Stimulated activated CD8-positive, alpha-beta memory T cell treated with anti-CD3 and anti-CD28 coated beads, Interleukin-12 subunit alpha, Interleukin-12 subunit beta, amount 100 ng/mL, for 1 hour (primary cell): ENCODE data around the gene PAPPA2.

ENCODE experiments used
- DNase-seq: peaks from one replicate; pipeline ENCODE4 v3.0.0-alpha.2; 2020; ENCODE audit warnings: low read depth

Gene PAPPA2

DNA sequence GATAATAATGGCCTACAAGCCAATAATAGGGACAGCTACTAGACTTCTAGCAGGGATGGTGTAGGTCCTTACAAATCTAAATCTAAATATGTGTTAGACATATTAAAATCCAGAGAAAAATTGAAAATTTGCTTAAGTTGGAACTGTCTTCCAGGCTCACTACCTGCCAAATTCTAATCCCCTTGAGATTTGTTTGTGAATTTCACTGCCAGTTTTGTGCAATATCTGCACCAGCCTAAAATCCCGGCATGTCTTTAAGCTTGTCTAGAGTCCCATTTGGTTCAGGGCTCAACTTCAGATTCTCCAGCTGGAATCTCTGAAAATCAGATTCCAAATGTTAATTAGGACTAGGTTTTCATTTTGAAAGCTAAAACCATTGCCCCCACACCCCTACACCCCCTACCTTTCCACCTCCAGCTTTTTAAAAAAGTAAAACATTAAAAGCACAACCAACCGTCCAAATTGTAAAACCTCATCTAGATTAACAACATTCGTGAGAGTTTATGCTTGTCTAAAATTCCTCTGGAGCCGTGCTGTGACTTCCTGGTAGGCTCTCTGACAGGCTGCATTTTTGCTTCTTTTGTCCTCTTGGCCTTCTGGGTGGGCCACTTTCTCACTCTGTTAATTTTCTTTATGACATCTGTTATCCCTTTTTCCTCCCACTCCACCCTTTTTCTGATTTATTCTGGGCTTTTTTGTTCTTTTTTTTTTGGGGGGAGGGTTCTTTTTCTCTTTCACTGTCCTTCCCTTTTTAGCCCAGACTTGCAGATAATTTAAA is 348.7 kb downstream of the PAPPA2 start:
- DNase-seq = no peak

DNA sequence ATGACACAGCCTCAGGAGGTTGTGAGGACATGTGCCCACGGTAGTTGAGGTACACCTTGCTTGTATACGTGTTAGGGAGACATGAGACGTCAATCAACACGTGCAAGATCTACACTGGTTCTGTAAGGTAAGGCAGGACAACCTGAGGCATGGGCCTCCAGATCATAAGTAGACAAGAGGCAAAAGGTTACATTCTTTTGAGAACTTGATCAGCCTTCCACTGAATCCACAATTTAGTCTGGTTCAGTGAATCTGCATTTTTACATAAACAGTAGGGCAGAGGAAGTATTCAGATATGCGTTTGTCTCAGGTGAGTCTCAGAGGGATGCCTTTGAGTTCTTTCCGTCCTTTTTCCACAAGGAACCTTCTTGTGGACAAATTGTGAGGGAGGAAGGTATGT is 352.6 kb downstream of the PAPPA2 start:
- no peak for DNase-seq

DNA sequence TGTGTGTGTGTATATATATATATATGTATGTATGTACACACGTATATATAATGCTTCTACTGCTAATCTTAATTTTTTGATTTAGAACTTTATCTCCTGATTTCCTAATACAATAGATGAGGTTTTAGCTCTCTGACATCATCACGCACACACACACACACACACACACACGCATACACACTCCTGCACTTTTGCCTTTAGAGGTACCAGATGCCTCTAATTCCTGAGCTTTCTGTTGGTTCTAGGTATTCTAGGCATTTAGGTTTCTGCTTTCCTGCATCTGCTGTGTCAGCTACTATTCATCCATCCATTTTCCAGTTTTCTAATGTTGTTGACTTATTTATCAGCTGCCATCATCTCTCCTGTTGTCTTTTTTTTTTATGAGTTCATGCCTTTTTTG is 353.3 kb downstream of the PAPPA2 start:
- DNase-seq = no peak

DNA sequence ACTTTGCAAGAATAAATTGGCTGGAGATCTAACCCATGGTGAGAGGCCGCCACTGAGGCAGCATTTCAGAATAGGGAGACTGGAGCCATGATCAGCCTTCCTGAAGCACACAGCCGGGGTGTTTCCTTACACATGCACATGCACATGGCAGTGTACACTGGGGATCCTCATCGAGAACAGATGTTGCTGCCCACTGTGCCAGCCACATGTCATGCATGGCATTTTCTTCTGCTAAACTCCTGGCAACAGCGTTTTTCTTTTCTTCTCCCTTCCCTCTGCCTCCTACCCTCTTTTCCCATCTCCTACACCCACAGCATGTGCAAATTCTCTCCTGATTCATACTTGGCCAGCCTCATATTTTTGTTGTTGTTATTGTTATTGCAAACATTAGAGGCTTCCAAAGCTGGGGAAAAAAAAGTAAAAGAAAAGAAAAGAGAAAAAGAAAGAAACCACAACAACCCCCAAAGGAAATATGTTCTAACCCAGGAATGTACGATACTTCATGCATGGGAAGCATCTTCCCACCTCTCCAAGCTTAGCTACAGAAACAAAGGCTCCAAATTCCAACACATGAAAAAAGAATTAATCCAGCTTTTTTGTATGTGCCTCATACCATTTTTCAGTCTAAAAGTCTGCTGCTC is 357.5 kb downstream of the PAPPA2 start:
- DNase-seq = no peak

DNA sequence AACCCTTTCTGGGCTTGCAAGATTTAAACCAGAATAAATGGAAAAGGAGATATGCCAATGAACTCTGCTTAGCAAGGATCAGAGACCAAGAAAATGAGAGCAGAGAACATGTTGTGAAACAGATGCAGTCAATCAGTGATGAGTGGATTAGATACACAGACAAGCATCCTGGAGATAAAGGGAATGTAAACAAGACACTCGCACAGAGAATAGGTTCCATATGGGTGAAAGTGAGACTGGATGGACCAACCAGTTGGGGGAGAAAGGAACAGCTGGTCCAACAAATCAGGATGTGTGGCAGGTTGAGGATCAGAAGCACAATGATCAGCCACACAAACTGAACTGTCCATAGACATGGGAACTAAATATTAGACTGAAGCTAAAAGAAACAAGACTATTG is 363.3 kb downstream of the PAPPA2 start:
- DNase-seq = no peak

DNA sequence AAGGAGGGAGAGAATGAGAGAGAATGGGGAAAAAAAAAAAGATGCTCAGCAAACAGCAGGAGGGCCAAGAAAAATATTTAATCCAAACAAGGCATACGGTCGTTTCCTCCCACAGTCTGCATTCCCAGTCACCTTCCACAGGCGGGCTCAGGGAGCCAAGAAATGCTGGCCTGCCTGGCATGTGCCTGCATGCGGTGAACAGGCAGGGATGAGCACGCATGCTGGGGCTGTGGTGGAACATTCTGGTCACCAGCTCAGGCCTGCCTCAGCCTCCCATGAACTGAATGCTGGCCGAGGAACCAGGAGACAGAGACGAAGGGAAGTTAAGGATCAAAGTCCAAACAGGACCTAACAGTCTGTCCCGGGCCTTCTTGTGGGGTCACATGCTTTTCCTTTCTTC is 366.3 kb downstream of the PAPPA2 start:
- no peak for DNase-seq

DNA sequence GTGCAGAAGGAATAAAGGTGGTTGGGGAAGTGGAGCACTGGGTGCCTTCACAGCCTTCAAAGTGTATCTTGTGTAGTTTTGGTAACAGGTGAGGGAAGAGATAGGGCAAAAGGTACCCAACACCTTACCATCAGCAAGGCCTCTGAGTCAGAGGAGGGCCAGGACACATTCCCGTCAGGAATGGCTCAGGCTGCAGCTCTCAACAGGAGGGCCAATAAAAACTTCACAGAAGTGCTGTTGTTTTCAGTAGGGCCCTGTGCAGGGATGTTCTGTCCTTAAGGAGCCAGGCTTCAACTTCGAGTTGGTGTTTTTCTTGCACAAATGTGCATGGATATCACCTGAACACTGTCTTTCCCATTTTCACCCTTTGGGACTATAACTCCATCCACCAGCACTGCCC is 368.2 kb downstream of the PAPPA2 start:
- DNase-seq = no peak

DNA sequence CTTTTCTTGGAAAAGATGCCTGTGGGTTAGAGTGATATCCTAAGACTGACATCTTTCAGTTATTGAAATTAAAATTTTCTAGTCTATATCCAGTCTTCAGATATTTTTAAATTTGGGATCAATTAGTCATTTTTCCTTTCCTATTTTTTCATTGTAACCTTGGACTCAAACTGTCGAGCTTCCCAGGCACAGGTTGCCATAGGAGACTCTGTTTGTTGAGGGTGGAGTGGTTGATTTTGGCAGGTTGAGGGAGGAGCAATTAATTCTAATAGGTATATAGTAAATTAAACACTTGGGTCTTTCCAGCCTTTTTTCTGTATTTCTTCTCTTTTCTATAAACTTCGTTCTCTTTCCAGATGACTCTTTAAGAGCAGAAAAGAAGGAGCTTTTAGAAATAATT is 374.7 kb downstream of the PAPPA2 start:
- no peak for DNase-seq

DNA sequence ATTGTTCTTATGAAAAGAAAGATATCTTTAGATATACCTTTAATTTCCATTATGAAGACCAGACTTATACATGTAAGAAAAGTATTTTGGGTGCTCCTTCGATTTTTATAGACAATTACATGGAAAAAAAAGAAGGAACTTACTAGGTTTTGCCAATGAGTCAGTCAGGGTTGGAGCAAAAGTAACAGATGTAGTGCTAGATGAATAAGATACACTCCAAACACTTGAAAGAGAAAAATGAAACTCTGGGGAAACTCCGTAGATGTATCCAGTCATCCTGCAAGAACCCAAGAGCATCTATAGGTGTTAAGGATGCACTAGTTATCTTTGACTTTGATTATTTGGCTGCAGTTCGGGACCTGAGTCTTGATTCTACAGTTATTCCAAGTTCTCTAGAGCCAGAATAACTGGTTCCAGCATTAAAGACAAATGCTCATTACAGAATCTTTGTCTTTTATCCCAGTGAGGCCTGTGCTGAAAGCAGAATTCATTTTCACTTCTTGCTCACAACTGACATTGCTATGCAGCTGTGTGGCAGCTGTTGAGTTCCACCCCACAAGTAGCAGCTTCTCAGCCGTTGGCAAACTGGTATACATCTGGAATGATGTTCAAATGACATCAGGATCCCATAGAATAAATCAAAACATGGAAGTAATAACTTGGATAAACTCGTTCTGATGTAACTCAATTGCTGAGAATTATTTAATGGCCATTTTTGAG is 375.5 kb downstream of the PAPPA2 start:
- no peak for DNase-seq

DNA sequence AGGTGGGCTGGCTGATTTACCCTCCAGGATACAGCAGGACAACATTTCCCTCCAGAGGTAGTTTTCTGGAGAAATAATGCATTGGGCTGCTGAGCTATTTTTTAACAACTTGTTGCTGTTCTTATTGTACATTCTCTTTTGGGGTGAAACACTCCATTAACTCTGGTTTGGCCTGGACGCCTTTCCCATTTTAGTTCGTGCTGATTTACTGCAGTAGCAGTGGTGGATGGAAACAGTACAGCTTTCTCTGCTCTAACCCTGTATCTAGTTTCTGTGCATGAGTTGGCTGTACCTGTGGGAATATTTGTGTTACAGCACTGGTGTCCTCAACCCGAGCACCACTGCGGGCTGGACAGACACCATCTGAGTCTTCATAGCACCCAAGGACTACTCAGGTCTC is 376.2 kb downstream of the PAPPA2 start:
- DNase-seq = no peak

DNA sequence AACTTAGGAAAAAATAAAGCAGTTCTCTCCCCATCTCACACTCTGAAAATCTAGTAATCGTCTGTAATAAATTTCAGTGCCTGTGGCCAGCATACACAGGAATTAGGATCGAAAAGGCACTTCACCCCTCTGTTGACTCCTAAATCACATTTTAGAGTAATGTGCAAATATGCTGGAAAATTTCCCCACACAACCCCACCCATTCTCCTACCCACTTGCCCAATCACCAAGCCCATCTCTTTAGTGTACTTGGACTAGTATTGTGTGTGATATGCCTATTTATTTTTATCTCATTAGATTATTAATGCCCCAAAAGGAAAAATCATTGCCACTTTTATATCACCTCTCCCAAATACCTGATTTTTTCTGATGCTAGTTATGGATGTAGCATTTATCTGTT is 378.3 kb downstream of the PAPPA2 start:
- DNase-seq = no peak

DNA sequence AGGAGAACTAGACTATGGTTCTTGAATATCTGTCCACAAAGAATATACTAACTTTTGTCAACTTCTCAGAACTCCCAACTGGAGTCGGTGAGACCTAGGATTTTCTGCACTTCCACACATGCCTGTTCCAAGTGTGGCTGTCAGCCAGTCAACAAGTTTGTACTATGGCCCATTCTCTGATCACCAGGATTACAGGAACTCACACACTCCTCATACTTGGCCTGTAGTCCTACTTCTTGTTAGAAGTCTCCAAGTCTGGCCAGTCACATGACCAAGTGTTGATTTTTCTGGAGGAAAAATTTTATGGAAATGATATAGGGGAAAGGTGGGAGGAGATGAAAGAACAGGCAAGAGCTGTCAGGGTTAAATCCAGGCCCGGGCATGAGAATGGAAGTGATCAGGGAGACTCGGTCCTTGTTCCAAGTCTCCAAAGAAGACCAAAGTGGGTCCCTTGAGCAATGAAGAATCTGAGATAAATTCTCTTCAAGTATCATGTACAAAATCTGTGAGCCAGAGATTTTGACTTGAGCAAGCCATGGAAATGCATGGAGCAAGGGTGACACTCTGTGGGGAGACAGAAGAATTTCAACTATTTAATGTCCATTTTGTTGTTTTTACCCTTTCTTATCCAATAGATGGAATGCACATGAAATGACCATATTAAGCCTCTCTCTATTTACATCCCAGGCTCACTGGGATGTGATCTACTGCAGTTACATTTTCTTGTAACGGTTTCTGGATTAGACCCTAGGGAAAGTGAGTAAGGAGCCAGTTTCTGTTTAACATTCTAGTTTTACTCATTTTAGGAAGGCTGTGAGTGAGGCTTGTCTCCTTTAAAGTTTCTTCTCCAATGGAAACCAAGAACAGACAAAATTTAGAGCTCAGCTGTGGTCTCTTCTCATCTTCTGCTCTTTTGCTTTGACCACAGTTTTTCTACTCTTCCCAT is 380.6 kb downstream of the PAPPA2 start:
- DNase-seq = no peak

DNA sequence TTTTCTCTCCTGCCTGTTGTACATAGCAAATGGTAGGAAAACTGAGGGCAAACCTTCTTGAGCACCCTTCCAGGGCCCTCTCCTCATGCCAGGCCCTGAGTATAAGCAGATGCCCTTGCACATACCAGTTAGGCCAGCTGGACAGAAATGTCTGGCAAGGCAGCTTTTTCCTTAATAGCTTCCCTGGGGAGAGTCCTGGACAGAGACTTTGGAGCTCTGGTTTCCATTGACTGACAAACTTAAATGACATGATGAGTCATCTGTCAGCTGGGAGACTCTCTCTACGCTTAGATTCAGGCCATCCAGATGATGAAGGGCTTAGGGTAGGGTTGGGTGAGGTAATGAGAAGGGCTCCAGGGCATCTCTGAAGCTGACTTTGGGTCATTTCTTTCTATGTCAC is 384.1 kb downstream of the PAPPA2 start:
- no peak for DNase-seq

DNA sequence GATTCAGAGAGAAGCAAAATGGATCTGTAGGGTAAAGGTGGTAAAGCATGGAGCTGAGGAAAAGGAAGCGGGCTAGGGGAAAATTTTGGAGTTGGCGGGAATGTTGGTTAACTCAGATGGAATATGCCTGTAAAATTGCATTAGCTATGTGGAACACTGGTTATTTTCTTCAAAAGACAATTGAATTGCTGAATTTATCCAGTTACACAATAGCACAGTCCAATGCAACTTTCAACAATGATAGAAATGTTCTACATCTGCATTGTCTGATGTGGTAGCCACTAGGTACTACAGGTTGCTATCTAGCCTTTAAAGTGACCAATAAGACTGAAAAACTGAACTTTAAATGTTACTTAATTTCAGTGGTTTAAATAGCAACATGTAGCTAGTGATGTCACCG is 386.3 kb downstream of the PAPPA2 start:
- no peak for DNase-seq

DNA sequence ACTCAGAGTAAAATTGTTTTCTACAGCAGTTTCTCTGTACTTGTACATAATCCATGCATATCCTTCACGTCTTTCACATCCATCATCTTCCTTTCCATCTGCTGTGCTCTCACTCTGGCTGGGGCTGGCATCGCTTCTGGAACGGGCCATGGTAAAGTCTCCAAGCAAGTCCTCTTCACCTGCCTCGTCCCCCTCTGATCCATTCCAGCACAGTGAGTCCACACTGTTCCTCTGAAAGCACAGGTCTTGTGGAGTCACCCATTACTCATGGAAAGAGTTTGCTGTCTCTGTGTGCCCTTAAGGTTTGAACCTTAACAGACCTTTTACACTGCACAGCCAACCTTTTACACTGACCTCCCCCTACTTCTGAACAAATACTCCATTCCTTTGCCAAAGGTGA is 387.9 kb downstream of the PAPPA2 start:
- DNase-seq = no peak

DNA sequence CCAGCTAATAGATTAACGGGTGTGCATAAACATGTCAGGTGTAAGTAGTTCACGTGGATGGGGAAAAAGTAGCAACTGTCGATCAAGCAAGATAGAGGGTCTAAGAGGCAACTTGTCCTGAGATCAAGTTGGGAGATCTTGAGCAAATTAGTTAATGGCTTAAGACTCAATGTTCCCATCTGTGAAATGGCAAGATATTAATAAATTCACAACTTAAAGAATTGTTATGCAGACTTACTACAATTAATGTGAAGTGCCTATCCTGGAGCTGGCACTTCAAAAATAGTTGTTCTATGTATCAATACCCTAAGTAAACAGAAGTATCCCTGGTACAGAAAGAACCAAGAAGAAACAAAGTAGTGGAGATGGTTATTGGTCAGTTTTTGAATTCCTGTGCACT is 389.1 kb downstream of the PAPPA2 start:
- DNase-seq = no peak

DNA sequence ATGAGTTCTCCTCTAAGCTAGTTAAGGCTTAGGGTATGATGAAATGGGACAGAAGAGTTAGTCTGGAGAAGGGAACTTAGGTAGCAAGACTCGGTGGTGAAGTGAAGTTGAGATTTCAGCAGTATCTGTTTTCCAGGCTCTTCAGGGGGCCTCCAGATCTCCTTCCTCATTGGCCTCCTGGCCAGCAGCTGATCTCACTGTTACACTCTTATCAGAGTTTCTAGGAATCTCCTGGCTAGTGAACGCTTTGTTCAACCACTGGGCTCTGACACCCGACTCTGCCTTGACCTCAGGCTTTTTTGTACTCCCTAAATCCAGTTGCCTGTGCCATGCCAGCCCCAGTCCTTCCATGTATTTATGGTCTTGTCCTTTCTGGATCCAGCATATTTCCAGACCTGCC is 390.5 kb downstream of the PAPPA2 start:
- no peak for DNase-seq

DNA sequence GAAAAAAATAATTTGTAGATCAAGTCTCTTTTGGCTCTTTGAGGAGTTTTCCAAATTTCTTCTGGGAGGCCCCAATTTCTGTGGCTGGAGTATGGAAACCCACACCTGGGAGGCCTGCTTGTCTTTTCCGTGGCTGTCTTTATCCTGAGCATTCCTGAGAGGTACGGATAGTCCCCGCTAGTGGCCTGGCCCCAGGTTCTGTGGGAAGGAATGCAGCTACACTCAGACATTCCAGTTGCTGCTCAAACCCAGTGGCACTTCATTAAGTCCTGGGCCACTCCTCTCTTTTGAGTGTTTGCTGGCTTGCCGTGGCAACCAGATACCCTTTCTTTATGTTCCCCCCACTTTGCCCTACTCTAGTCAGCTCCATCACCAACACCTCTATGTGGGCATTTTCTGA is 391.1 kb downstream of the PAPPA2 start:
- no peak for DNase-seq

DNA sequence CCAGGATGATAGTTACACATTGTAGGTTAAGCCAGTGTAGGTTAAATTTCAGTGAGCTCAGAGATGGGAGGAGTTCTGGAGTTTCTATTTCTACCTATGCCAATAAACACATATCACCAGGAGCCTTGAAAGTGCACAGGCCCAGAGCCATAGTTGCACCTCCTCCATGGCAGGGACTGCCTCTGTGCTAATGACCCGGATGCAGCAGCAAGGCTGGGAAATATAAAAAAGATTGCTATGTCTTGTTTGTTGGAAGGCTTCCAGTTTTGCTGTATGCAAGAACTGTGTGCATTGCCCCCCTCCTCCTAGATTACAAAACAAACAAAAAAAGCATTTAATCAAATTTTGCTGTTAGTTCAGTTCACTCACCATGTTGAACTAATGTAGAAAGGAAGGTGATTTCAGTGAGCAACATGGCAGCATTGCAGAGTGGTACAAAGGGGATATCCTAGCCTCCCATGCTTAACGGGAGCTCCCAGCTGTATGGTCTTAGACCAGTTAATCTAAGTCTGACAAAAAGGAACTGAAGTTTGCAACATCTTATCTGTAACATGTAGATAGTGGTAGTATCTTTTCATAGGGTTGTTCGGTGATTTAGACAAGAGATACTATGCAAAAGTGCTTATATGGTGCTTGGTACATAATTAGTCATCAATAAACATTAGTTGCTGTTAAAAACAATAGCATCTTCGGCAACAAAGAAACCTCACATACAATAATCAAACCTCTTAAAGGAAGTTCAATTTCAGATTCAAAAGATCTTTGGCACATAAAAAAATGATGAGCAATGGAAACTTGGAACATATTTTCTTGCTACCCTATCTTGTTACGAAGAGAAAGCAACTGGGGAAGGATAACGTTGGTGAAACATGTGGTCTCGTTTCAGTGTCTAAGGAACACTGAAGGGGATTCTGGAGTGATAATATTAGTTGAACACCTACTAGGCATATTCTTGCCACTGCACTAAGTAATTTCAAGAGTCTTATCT is 392.1 kb downstream of the PAPPA2 start:
- DNase-seq = no peak

DNA sequence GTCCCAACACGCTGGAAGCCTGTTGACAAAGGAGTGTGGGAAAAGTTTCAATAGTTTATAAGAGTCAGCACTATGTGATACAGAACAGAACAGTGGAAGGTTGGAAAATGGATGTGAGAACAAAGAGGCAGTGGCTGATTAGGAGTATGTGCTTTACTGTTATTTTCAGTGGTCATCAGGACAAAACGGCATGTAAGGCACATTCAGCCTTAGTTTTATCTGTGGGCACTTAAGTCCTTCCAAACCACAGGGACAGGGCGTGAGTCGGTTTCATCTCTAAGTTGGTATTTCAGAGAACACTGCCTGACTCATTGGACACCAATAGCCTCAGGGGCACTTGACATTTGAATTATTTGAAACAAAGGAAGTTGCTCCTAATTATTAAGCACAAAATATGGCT is 394.7 kb downstream of the PAPPA2 start:
- no peak for DNase-seq

DNA sequence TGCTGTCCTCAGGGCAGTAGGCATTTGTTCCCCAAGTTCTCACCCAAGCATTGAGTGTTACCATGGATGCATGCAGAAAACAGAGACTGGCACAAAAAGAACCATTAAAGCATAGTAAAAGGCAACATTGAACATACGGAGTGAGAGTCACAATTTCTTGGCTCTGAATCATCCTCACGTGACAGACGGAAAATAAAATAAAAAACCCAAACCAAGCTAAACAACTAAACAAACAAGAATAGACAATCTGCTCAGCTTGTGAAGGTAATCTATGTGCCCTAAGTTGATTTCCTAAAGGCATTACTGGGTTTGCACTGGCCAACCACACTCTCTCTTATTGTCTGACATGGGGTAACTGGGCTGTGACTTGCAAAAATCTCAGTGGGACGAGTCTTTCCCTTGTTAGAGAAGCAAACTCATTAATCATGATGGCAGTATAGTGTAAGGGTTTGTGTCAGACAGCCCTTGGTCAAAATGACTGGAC is 395.5 kb downstream of the PAPPA2 start:
- DNase-seq = no peak
